HG02943 (cell line): Measurements from ENCODE around the gene PHYHD1.

ENCODE experiments used
- ATAC-seq: cut with Tn5 transposase; IDR thresholded peaks from one replicate; pipeline ENCODE4 v1.9.1; 2021; ENCODE audit warnings: mild to moderate bottlenecking, low read depth, moderate library complexity; ENCODE audit not compliant: unreplicated experiment

The PHYHD1 gene

DNA sequence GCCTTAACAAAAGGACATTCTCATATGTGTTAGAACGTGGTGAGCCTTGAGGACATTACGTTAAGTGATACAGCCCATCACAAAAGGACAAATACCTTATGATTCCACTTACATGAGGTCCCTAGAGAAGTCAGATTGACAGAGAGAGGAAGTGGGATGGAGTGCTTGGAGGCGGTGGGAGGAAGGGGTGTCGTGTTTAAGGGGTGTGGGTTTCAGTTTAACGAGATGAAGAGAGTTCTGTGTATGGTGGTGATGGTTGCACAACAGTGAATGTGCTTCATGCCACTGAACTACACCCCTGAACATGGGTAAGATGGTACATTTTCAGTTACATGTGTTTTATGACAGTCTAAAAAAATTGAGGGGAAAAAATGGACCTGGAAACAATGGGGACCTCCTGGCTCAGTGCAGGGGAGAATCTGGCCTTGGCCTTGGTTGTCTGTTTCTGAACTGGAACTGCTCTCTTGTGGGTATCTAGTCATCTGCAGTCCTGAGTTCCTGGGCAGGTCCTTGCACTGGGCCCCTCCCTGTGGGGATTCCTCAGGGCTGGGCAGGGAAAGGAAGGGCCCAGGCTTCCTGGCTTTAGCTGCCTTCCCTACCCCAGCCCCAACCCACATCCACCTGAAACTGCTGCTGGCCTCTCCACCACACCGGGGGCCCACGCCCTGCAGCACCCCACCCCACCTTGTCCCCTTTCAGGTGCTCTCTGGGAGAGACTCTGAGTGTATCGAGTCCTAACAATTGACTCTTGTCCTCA, 21.0 kb upstream of the PHYHD1 start:
- ATAC-seq, result no peak

DNA sequence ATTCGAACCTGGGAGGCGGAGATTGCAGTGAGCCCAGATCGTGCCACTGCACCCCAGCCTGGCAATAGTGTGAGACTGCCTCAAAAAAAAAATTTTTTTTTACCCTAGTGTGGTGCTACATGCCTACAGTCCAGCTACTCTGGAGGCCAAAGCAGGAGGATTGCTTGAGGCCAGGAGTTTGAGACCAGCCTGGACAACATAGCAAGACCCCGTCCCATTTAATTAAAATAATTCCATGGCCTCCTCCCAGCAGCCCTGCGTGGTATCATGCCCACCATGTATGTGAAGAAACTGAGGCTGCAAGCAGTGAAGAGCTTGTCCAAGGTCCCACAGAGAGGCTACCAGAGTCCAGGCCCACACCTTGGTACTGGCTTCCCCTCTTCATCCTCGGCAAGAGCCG, 19.4 kb upstream of the PHYHD1 start:
- ATAC-seq, result no peak

DNA sequence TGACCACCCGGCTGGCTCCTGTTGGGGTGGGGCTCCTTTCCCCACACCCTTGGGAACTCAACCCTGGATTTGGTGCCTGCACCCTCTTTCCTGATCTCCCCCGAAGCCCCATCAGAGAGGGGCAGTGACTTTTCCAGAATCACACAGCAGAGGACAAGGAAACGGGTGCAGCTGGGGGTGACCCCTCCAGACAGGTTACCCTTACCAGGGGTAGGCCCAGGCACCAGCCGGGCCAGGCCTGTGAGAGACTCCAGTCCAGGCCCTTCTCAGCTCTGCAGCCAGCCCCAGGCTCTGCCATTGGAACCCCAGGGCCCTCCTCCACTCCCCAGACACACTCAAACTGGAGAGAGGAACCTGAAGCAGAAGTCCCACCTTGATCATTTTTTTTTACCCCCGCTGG, 19.0 kb upstream of the PHYHD1 start:
- ATAC-seq, result no peak

DNA sequence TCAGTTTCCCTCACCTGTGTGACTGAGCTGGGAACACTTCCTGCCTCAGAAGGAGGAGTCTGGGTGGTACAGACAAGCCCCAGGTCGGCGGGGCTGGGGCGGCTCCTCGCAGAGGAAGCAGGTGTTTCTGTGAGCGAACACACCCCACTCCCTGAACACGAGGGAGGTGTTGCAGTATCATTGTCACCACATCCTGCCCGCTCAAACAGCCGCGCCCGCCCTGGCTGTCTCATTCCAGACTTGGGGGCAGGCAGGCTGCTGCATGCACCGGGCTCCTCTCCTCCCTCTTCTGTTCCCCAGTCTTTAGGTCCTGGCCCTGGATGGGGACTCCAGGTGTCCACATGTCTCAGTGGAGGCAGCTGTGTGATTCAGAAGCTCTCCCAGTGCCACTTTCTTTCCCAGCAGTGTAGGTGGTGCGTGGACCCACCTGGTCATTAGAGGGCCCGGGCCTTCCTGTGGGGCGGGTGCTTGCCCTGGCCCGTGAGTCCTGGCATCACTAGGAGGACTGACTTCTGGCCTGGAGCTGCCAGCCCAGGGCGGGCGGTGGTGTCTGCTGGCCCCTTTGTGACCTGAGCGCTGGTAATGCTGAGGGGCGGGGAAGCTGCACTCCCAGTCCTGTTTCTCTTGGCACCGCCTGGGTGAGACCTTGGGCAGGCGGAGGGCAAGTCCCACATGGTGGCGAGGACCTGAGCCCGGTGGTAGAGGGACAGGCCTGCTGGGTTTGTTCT, 18.3 kb upstream of the PHYHD1 start:
- ATAC-seq, result peak; percentile 77

DNA sequence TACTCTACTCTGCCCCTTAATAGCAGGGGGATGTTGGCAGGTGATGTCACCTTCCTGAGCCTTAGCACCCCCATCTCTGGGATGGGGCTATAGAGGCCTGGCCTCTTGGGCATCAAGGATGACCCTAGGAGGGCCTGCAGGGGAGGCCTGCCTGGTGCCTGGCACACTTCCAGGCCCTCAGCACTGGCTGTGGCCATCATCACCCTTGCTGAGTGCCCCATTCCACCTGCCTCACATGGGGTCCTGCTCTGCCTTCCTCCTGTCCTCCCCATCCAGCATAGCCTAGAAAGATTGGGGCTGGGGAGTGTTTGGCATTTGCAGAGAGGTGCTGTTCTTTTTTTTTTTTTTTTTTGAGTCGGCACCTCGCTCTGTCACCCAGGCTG, 17.7 kb upstream of the PHYHD1 start:
- ATAC-seq, result no peak

DNA sequence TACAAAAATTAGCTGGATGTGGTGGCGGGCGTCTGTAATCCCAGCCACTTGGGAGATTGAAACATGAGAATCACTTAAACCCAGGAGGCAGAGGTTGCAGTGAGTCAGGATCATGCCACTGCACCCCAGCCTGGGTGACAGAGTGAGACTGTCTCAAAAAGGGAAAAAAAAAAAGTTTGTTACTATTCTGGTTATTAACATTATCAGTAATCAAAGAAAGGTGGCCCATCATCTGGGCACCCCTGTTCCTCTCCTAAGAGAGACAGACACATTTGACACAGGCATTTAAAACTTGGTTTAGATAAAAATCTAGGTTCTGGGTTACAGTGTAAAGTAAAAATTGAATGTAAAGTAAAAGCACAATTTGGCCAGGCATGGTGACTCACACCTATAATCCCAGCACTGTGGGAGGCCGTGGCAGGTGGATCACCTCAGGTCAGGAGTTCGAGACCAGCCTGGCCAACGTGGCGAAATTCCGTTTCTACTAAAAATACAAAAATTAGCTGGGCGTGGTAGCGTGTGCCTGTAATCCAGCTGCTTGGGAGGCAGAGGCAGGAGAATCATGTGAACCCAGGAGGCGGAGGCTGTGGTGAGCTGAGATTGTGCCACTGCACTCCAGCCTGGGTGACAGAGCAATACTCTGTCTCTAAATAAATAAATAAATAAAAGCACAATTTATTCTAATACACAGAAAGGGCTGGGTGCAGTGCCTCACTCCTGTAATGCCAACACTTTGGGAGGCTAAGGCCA, 16.7 kb upstream of the PHYHD1 start:
- no peak for ATAC-seq

DNA sequence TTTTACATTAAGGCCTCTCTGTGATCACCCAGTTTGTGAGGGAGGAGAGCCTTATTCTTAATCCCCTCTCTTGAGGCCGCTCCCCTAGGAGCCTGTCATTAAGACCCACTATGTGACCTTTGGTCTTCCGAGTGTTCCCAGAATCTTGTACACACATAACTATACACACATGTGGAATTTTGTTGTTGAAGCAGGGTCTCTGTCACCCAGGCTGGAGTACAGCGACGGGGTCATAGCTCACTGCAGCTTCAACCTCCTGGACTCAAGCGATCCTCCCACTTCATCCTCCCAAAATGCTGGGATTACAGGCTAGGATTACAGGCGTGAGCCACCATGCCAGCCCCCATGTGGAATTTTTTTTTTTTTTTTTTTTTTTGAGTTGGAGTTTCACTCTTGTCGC, 14.8 kb upstream of the PHYHD1 start:
- no peak for ATAC-seq

DNA sequence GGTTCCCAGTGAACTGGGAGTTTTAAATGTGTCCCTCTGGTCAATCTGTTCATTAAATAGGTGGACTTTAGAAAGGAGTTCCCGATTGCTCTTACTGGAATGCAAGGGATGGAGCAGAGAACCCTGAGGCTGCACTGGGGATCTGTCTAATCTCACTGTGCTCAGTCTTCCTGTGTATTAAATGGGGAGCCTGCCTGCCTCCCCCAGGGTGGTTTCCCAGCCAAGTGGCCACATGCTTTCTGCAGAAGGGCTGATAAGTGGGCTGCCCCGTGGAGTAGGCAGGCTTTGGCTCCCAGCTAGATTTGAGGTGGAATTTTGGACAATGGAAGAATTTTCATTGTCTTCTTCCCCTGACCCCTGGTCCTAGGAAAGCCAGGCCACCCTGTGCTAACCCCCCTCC, 14.0 kb upstream of the PHYHD1 start:
- ATAC-seq, result no peak

DNA sequence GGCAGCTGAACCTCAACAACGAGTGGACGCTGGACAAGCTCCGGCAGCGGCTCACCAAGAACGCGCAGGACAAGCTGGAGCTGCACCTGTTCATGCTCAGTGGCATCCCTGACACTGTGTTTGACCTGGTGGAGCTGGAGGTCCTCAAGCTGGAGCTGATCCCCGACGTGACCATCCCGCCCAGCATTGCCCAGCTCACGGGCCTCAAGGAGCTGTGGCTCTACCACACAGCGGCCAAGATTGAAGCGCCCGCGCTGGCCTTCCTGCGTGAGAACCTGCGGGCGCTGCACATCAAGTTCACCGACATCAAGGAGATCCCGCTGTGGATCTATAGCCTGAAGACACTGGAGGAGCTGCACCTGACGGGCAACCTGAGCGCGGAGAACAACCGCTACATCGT, 12.4 kb upstream of the PHYHD1 start:
- no peak for ATAC-seq

DNA sequence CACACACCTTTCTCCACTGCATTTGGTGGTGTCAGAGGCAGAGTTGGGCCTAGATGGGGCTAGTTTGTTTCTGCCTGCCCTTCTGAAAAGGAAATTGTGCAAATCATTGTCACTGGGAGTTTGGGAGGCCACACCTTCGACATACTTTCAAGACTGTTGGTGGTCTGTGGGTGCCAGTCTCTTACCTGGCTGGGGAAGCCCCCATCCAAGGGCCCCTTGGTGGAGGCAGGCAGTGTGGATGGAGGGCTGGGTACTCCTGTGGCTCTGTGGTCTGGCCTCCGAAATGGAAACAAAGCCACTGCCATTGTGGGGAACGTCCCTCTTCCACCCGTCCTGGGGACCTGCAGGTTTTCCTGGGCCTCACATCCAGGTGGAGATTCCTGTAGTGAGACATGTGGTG, 10.9 kb upstream of the PHYHD1 start:
- no peak for ATAC-seq

DNA sequence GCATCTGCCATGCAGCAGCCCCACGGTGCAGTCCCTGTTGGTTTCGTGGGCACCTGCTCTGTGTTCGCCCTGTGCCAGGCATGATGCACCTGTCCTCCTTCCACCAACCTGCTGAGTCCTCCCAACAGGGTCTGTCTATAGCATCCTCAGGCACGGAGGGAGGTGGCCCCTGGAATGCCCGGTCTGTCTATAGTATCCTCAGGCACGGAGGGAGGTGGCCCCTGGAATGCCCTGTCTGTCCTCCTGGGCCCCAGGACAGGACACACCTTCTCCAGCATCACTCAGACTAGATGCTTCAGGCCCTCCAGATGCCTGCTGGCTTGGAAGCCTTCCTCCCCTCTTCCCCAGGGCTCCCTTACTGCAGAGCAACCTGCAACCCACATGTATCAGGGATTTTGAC, 9.9 kb upstream of the PHYHD1 start:
- no peak for ATAC-seq

DNA sequence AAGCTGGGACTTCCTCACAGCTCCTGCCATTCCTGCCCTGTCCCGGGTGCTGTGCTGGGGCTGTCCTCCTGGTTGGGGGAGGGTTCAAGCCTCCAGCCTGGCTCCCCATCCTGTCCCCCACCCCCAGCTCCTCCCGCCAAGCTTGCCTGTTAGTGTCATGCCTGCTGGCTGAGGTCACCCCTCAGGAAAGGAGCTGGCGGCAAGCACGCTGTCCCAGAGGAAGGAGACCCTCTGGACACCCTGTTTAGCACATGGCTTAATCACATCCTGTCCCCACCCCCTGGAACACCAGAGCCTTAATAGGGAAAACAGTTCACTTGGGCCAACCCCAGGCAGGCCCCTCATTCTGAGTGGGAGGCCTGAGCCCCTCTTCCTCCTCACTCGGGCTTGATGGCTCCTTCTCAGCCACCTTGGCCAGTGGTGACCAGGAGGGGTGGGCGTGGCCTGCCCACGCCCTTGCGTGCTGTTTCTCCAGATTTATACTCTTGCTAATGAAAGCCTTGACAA, 9.2 kb upstream of the PHYHD1 start:
- no peak for ATAC-seq

DNA sequence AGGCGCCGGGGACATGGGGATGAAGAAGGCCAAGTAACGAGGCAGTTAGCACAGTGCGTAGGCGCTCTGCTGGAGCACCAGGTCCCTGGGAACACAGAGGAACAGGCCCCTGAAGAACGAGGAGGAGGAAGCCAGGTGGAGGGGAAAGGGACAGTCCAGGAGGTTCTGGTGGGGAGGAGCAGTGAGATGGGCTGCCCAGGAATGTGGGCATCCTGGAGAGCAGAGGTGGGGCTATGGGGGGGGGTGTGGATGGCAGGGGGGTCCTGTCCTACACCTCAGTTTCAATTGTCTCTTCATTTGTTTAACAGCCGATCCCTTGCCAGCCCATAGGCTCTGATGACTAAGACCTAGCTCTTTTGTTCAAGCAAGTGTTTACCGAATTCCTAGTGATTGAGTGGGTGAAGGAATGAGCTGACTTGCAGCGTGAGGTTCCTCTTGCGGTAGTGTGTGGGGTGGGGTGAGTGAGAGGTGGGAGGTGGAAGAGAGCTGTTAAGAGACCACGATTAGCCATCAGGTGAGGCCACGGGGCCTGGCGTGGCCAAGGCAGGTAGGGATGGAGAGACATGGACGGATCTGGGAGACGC, 8.4 kb upstream of the PHYHD1 start:
- no peak for ATAC-seq

DNA sequence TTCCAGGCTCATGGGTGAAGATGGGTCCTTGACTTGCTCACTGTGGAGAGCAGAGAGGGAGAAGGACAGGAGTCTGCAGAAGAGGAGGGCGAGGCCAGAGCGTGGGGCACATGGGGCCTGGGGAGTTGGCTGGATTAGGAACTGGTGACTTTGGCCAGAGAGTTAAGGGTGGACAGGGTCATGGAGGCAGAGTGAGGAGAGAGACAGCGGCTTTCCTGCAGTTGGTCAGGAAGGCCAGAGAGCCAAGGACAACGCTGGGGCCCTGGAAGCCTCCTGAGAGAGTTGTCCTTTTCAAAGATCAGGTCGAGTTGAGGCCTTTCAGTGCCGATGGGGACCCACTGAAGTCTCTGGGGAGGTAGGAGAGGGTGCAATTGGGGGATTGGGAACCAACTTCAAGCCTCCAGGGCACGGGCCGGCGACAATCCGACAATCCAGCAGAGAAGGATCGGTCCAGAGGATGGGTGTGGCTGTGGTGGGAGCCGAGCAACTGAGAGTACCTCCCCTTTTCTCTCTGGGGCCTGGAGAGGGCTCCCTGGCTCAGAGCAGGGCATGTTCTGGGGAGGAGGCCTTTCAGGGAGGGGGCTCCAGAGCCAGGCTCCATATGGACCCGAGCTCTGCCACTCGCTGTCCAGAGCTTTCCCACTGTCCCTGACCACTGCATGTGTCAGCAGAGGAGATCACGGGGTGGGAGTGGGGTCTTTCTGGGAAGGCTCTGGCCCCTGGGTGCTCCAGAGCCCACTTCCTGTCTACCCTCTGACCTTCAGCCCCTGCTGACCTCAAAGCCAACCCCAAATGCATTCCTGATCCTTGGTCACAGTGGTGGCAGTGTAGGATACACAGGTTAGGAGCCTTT, 7.5 kb upstream of the PHYHD1 start:
- no peak for ATAC-seq

DNA sequence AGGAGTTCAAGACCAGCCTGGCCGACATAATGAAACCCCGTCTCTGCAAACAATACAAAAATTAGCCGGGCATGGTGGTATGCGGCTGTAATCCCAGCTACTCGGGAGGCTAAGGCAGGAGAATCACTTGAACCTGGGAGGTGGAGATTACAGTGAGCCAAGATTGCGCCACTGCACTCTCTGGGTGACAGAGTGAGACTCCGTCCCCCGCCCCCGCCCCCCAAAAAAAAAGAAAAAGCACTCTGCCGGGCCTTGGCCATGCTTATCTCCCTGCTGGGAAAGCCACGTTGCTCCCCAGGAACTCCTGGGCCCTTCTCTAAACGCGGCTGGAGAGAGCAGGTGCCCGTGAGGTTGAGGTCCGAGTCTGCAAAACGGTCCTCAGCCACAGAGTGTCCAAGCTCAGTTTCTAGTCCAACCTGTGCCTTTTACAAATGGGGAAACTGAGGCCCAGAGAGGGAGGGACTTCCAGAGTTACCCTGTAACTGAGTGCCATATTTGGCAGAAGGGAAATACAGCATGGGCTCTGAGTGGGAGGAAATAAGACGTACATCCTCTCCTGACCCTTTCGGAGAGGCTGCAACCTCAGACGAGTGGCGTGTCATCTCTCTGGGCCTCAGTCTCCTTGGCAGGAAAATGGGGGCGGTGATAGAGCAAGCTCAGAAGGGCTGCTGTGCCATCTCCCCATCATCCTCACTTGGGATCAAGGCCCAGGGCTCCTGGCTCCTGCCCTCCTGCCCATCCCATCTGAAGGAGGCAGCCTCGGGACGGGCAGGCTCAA, 6.6 kb upstream of the PHYHD1 start:
- ATAC-seq, result no peak

DNA sequence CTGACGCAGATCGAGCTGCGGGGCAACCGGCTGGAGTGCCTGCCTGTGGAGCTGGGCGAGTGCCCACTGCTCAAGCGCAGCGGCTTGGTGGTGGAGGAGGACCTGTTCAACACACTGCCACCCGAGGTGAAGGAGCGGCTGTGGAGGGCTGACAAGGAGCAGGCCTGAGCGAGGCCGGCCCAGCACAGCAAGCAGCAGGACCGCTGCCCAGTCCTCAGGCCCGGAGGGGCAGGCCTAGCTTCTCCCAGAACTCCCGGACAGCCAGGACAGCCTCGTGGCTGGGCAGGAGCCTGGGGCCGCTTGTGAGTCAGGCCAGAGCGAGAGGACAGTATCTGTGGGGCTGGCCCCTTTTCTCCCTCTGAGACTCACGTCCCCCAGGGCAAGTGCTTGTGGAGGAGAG, 4.6 kb upstream of the PHYHD1 start:
- ATAC-seq, result no peak

DNA sequence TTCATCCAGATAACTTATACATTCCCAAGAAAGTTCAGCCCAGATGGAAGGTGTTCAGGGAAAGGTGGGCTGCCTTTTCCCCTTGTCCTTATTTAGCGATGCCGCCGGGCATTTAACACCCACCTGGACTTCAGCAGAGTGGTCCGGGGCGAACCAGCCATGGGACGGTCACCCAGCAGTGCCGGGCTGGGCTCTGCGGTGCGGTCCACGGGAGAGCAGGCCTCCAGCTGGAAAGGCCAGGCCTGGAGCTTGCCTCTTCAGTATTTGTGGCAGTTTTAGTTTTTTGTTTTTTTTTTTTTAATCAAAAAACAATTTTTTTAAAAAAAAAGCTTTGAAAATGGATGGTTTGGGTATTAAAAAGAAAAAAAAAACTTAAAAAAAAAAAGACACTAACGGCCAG, 4.0 kb upstream of the PHYHD1 start:
- no peak for ATAC-seq

DNA sequence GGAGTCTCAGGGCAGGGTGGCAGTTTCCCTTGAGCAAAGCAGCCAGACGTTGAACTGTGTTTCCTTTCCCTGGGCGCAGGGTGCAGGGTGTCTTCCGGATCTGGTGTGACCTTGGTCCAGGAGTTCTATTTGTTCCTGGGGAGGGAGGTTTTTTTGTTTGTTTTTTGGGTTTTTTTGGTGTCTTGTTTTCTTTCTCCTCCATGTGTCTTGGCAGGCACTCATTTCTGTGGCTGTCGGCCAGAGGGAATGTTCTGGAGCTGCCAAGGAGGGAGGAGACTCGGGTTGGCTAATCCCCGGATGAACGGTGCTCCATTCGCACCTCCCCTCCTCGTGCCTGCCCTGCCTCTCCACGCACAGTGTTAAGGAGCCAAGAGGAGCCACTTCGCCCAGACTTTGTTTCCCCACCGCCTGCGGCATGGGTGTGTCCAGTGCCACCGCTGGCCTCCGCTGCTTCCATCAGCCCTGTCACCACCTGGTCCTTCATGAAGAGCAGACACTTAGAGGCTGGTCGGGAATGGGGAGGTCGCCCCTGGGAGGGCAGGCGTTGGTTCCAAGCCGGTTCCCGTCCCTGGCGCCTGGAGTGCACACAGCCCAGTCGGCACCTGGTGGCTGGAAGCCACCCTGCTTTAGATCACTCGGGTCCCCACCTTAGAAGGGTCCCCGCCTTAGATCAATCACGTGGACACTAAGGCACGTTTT, 3.5 kb upstream of the PHYHD1 start:
- ATAC-seq, result no peak

DNA sequence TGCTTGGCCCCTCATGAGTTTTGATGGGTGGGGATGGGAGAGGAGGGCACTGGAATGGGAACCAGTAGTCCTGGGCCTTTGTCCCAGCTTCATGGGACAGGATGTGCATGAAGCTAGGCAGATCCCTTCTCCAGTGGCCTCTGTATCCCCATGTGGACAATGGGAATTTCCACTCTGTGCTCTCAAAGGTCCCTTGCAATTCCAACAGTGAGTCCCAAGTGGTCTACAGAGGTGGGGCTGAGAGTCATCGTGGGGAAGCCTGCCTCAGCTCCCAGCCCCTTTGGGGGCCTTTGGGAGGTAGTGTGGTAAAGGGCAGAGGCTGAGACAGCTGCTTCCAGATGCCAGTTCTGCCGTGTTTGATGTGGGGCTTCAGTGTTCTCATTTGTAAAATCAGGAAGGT, 1.9 kb upstream of the PHYHD1 start:
- ATAC-seq, result no peak
